Measurements from ENCODE around the gene KCNH4.

GRCh38 chr17:42166196-42166763, 14.7 kb downstream of the KCNH4 start:
- TF ChIP-seq ZNF75A (CRISPR knock-in tag; IDR thresholded peaks at IDR 0.05) (no peak), TEAD1 (CRISPR knock-in tag; IDR thresholded peaks at IDR 0.05) (no peak), ATF4 (CRISPR knock-in tag; IDR thresholded peaks at IDR 0.05) (no peak), MTA3 (IDR thresholded peaks at IDR 0.05; ENCODE audit: borderline replicate concordance) (no peak)
- TF ChIP-seq, protein P1, sequence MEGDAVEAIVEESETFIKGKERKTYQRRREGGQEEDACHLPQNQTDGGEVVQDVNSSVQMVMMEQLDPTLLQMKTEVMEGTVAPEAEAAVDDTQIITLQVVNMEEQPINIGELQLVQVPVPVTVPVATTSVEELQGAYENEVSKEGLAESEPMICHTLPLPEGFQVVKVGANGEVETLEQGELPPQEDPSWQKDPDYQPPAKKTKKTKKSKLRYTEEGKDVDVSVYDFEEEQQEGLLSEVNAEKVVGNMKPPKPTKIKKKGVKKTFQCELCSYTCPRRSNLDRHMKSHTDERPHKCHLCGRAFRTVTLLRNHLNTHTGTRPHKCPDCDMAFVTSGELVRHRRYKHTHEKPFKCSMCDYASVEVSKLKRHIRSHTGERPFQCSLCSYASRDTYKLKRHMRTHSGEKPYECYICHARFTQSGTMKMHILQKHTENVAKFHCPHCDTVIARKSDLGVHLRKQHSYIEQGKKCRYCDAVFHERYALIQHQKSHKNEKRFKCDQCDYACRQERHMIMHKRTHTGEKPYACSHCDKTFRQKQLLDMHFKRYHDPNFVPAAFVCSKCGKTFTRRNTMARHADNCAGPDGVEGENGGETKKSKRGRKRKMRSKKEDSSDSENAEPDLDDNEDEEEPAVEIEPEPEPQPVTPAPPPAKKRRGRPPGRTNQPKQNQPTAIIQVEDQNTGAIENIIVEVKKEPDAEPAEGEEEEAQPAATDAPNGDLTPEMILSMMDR (IDR thresholded peaks at IDR 0.05 in 2 of 3, conservative IDR thresholded peaks at IDR 0.05 in 1 of 3; ENCODE audit: insufficient read depth in 2 of 3, low read depth in 1 of 3, low read length in 3 of 3): no peak

Data from K562 (cell line).